OCI-LY7 (cell line): Measurements from ENCODE around the gene HEPACAM2.

Experiments
- CTCF ChIP-seq: fragments of 200-600 bp; sonication (generic); conservative IDR thresholded peaks from 2 replicates; pipeline ENCODE4 v1.5.1; 2014; ENCODE audit warnings: mild to moderate bottlenecking, antibody characterized with exemption, low read length, moderate library complexity, mixed read lengths
- EZH2phosphoT487 ChIP-seq: fragments of 200-600 bp; sonication (generic); IDR thresholded peaks from 2 replicates; pipeline ENCODE4 v1.6.1; 2018; ENCODE audit warnings: low read depth, borderline replicate concordance, mild to moderate bottlenecking, mixed run types, antibody characterized with exemption, low read length, moderate library complexity, mixed read lengths

GRCh38 chr7:93176992-93177580, 49.2 kb downstream of the HEPACAM2 start:
- TF ChIP-seq CTCF (no peak), EZH2phosphoT487 (no peak)
